NCI-H1105 (cell line): ENCODE results near the gene ADRA1B.
A peak's percentile ranks its signal among the peaks of the same experiment; 100 is the strongest.

ENCODE experiments used
- DNase-seq: peaks from one replicate; lab custom pipeline; 2025; lab: John Stamatoyannopoulos, UW

ADRA1B gene

DNA sequence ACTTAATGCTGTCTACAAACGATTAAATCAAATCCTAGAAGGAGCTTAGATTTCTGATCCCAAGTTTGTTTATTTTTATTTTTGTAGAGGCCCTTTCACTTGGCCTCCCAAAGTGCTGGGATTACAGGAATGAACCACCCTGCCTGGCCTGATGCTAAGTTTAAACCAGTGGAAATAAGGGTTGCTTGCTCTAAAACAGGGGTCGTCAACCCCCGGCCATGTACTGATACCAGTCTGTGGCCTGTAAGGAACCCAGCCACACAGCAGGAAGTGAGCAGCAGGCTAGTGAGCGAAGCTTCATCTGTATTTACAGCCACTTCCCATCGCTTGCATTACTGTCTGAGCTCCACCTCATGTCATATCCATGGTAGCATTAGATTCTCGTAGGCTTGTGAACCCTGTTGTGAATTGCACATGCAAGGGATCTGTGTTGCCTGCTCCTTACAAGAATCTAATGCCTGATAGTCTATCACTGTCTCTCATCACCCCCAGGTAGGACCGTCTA is 104.0 kb downstream of the ADRA1B start:
- no peak for DNase-seq

GRCh38 chr5:160020964-160021363 is 104.7 kb downstream of the ADRA1B start:
- DNase-seq = no peak

- peak; percentile 19 for DNase-seq
These were observed 105.7 kb downstream of the ADRA1B start for GRCh38 chr5:160021831-160022446.
